ENCODE data around the gene ADSS1. TPM values are rescaled to one million over a fixed set of nuclear protein-coding genes. Genes with fewer than 3 reads are reported as not detected.

ADSS1 gene
- polyA plus RNA-seq, 2 donors: 5.8 to 10.2 TPM

DNA sequence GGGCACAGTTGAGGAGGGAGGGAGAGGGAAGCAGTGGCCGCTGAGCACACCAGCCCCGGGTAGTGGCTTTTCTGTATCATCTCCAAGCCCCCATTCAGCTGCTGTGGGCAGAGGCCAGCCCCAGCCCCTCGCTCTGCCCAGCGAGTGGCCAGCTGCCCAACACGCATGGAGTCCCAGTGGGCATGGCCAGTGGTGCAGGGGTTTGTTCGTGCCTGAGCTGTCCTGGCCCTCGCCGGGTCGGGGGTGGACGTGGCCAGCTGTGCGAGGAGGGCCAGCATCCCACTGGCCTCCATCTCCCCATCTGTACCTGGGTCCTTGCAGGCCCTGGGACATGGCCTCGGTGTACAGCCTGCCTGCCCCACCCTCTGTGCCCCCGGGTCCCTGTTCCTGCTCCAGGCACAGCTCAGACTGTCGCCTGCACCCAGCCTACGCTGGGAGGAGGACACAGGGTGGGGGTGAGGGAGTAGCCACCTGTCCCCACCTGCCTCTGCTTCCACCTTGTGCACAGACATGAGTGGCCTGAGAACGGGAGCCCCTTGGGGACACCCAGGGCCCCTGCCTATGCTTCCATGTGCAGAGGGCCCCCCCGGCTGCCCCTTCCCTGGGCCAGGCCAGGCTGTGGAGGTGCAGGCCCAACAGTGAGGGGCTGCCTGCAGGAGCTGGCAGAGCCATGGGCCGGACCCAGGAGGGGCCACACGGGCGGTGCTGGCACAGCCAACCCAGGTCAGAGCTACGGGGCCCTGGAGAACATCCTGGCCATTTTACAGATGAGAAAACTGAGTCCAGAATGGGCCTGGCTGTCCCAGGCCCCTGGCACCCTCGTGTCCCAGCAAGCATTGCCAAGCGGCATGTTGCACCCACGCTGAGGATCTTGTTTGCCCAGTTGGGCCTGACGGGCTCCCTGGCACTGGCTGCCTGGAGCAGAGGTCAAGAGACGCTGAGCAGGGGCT is 30.3 kb upstream of the ADSS1 start:
- no peak overlapping the region for H3K27ac ChIP-seq (ENCODE audit: low read depth in 2 of 2, low read length in 1 of 2)
- peaks cover 19 to 61% of the 10 kb centered on the region in 2 donors for H3K4me1 ChIP-seq (ENCODE audit: control insufficient read depth in 2 of 2, insufficient read depth in 2 of 2, low read length in 1 of 2)
- 74 to 82% methylated on average over 26 of the region's 26 CpGs for WGBS, 2 donors
- H3K9me3 ChIP-seq (ENCODE audit: control insufficient read depth in 2 of 2, insufficient read depth in 1 of 2, low read depth in 1 of 2, low read length in 1 of 2): no peaks in the 10 kb centered on the region
- H3K4me3 ChIP-seq (ENCODE audit: low read depth in 1 of 2, low read length in 2 of 2): no peak overlapping the region
- H3K36me3 ChIP-seq (ENCODE audit: control insufficient read depth in 2 of 2, insufficient read depth in 2 of 2, low read length in 1 of 2): peaks cover 0 to 12% of the 10 kb centered on the region in 2 donors
- H3K27me3 ChIP-seq (ENCODE audit: control insufficient read depth in 1 of 2, insufficient read depth in 2 of 2, low read length in 2 of 2): no peaks in the 10 kb centered on the region

DNA sequence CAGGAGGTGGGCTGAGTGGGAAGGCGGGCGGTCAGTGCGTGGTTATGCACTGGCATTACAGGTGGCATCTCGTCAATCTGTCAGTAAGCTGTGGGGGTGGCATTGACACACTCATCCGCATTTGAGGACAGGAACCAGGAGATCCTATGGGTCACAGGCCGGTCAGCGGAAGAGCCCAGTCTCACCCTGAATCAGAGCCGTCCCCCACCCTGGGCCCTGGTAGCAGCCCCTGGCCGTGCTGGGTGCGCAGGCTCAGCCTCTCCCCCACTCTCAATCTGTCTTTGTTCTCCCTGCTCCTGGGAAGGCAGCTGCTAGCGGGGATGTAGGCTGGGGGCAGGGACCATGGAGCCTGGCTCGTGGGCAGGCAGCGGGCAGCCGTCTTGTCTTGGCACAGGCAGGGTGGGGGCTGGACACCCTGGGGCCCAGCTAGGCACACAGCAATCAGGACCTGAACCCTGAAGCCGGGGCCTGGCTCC is 29.5 kb upstream of the ADSS1 start:
- Histone ChIP-seq H3K27ac (ENCODE audit: low read depth in 2 of 2, low read length in 1 of 2) (peak overlapping the region in 1 of 2 donors; percentile 44), H3K27me3 (ENCODE audit: control insufficient read depth in 1 of 2, insufficient read depth in 2 of 2, low read length in 2 of 2) (no peaks in the 10 kb centered on the region), H3K4me3 (ENCODE audit: low read depth in 1 of 2, low read length in 2 of 2) (no peak overlapping the region), H3K36me3 (ENCODE audit: control insufficient read depth in 2 of 2, insufficient read depth in 2 of 2, low read length in 1 of 2) (peaks cover 0 to 12% of the 10 kb centered on the region in 2 donors), H3K9me3 (ENCODE audit: control insufficient read depth in 2 of 2, insufficient read depth in 1 of 2, low read depth in 1 of 2, low read length in 1 of 2) (no peaks in the 10 kb centered on the region), H3K4me1 (ENCODE audit: control insufficient read depth in 2 of 2, insufficient read depth in 2 of 2, low read length in 1 of 2) (peaks cover 16 to 61% of the 10 kb centered on the region in 2 donors)
- WGBS, 2 donors: 65 to 77% methylated on average over 15 of the region's 15 CpGs

DNA sequence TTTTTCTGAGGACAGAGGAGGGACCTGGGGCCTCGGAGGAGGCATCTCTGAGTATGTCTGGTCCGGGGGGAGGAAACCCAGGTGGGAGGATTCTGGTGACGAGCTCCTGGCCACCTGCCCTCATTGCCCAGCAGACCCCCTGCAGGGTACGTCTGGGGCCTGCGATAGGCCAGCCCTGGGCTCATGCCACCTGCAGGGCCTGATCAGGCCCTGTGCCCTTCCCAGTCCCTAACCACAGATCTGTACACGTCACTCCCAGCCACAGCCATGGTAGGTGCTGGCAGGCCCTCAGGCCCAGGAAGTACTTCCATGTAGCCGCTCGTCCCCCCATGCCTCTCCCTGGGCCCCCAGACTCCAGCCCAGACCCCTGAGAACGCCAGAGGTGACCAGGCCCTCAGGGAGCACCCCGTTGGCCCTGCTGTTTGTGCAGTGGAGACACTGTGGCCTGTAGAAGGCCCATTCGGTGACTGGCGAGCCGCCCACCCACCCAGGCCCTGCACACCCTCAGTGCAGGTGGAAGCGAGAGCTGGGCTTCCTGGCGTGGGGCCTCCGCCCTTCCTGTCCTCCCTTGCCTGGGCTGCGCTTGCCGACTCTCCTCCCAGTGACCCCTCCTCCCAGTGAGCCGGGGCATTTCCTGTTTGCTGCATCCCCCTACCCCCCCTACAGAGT is 28.9 kb upstream of the ADSS1 start:
- H3K9me3 ChIP-seq (ENCODE audit: control insufficient read depth in 2 of 2, insufficient read depth in 1 of 2, low read depth in 1 of 2, low read length in 1 of 2): no peaks in the 10 kb centered on the region

DNA sequence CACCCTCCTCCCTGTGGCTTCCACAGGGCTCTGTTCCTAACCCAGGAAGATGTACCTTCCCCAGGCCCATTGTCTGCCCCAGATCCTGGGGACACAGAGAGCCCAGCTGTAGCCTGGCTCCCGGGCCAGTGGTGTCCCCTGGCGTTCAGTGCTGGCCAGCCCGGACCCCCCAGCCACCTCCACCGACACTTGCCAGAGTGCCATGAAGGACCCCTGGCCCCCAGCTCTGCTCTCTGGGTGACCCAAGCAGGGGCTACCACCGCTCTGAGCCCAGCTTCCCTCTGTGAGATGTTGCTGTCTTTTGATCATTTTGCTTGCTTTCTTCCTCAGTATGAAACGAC is 28.4 kb upstream of the ADSS1 start:
- Histone ChIP-seq H3K9me3 (ENCODE audit: control insufficient read depth in 2 of 2, insufficient read depth in 1 of 2, low read depth in 1 of 2, low read length in 1 of 2) (no peaks in the 10 kb centered on the region), H3K27ac (ENCODE audit: low read depth in 2 of 2, low read length in 1 of 2) (no peak overlapping the region), H3K27me3 (ENCODE audit: control insufficient read depth in 1 of 2, insufficient read depth in 2 of 2, low read length in 2 of 2) (no peaks in the 10 kb centered on the region), H3K4me1 (ENCODE audit: control insufficient read depth in 2 of 2, insufficient read depth in 2 of 2, low read length in 1 of 2) (peaks cover 11 to 62% of the 10 kb centered on the region in 2 donors), H3K36me3 (ENCODE audit: control insufficient read depth in 2 of 2, insufficient read depth in 2 of 2, low read length in 1 of 2) (peaks cover 0 to 14% of the 10 kb centered on the region in 2 donors), H3K4me3 (ENCODE audit: low read depth in 1 of 2, low read length in 2 of 2) (no peak overlapping the region)
- WGBS, 2 donors: 73 to 78% methylated on average over 6 of the region's 6 CpGs

More for the DNA sequence above, 28.9 kb upstream of the ADSS1 start:
- H3K36me3 ChIP-seq (ENCODE audit: control insufficient read depth in 2 of 2, insufficient read depth in 2 of 2, low read length in 1 of 2): peaks cover 0 to 12% of the 10 kb centered on the region in 2 donors
- H3K4me1 ChIP-seq (ENCODE audit: control insufficient read depth in 2 of 2, insufficient read depth in 2 of 2, low read length in 1 of 2): peaks cover 16 to 66% of the 10 kb centered on the region in 2 donors
- no peak overlapping the region for H3K4me3 ChIP-seq (ENCODE audit: low read depth in 1 of 2, low read length in 2 of 2)
- peak overlapping the region; percentile 21 to 44 for H3K27ac ChIP-seq (ENCODE audit: low read depth in 2 of 2, low read length in 1 of 2)
- 62 to 80% methylated on average over 14 to 19 of the region's 19 CpGs for WGBS, 2 donors
- no peaks in the 10 kb centered on the region for H3K27me3 ChIP-seq (ENCODE audit: control insufficient read depth in 1 of 2, insufficient read depth in 2 of 2, low read length in 2 of 2)

DNA sequence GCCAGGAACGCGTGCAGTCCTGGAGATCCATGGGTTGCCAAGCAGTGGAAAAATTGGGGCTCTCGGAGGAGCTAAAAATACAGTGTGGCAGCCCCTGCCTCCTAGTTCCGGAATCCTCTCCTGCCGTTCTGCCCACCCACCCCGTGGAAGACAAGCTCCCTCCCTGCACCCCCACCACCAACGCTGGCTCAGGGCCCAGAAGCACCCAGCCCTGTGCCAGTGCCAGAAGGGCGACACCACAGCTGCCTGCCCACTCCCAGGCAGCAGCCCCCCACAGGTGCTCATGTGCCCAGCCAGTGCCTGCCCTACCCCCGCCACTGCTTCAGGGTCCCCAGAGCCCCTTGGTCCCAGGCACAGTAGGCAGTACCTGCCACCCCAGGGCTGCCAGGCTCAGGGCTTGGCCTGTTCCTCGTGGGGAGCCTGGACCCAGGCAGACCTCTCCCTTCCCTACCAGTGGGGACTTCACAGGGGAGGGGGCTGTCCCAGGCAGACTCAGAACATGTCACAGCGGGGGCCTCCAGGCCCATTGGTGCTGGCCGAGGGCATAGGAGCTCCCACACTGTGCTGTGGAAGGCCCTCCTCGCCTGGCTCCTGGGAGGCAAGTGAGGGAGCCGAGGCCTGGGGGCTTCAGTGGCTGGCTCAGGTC is 27.2 kb upstream of the ADSS1 start:
- Histone ChIP-seq H3K27me3 (ENCODE audit: control insufficient read depth in 1 of 2, insufficient read depth in 2 of 2, low read length in 2 of 2) (no peaks in the 10 kb centered on the region), H3K27ac (ENCODE audit: low read depth in 2 of 2, low read length in 1 of 2) (peak overlapping the region in 1 of 2 donors; percentile 17), H3K4me3 (ENCODE audit: low read depth in 1 of 2, low read length in 2 of 2) (no peak overlapping the region), H3K4me1 (ENCODE audit: control insufficient read depth in 2 of 2, insufficient read depth in 2 of 2, low read length in 1 of 2) (peaks cover 11 to 51% of the 10 kb centered on the region in 2 donors), H3K9me3 (ENCODE audit: control insufficient read depth in 2 of 2, insufficient read depth in 1 of 2, low read depth in 1 of 2, low read length in 1 of 2) (no peaks in the 10 kb centered on the region), H3K36me3 (ENCODE audit: control insufficient read depth in 2 of 2, insufficient read depth in 2 of 2, low read length in 1 of 2) (peaks cover 0 to 26% of the 10 kb centered on the region in 2 donors)
- WGBS, 2 donors: 72 to 76% methylated on average over 14 of the region's 14 CpGs

DNA sequence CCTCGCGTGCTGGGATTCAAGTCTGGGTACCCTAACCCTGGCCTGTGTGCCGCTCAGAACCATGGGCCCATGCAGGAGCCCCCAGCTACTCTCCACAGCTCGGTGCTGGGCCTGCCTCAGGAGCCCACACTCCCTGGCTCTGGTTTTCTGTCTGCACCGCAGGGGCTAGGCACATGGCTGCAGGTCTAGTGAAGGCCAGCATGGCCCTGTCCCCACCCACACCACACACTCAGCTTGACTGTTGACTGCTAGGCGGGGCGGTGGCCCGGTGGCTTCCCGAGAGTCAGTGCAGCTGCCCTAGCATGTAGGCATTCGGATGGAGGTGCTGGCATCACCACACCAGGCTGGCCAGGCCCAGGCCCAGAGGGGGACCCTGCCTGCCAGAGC is 26.7 kb upstream of the ADSS1 start:
- H3K9me3 ChIP-seq (ENCODE audit: control insufficient read depth in 2 of 2, insufficient read depth in 1 of 2, low read depth in 1 of 2, low read length in 1 of 2): no peaks in the 10 kb centered on the region
- H3K27ac ChIP-seq (ENCODE audit: low read depth in 2 of 2, low read length in 1 of 2): peak overlapping the region in 1 of 2 donors; percentile 25
- H3K36me3 ChIP-seq (ENCODE audit: control insufficient read depth in 2 of 2, insufficient read depth in 2 of 2, low read length in 1 of 2): peaks cover 0 to 28% of the 10 kb centered on the region in 2 donors
- H3K4me3 ChIP-seq (ENCODE audit: low read depth in 1 of 2, low read length in 2 of 2): no peak overlapping the region
- 64 to 74% methylated on average over 8 to 10 of the region's 10 CpGs for WGBS, 2 donors
- H3K27me3 ChIP-seq (ENCODE audit: control insufficient read depth in 1 of 2, insufficient read depth in 2 of 2, low read length in 2 of 2): no peaks in the 10 kb centered on the region
- H3K4me1 ChIP-seq (ENCODE audit: control insufficient read depth in 2 of 2, insufficient read depth in 2 of 2, low read length in 1 of 2): peaks cover 11 to 46% of the 10 kb centered on the region in 2 donors

DNA sequence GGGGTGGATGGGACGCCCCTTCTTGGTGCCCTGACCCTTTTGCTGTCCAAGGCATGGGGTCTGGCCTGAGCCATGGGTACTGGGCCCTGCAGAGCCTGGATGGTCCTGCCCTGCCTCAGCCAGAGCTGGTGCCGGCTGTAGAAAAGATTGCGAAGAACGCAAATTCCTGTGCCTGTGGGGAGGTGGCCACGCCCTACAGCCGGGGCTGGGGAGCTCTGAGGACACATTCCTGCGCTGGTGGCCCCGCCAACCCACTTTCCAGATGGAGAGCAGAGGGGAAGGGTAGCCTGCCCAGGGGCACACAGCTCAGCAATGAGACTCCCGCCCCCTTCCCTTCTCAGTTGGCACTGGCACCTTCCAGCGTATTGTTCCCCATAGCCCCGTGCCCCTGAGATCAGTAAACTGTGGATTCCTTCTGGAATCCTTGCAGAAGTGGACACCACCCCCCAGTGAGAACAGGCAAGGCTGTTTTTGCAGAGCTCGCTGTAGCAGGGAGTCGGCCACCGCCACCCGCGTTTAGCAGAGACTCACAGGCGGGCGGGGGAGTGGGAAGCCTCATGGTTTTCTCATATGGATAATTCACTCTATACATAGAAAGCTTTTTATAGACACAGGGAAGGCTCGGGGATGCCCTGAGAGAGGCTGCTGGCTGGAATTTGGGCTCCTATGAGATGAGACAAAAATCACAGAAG is 26.0 kb upstream of the ADSS1 start:
- Histone ChIP-seq H3K27me3 (ENCODE audit: control insufficient read depth in 1 of 2, insufficient read depth in 2 of 2, low read length in 2 of 2) (no peaks in the 10 kb centered on the region), H3K4me1 (ENCODE audit: control insufficient read depth in 2 of 2, insufficient read depth in 2 of 2, low read length in 1 of 2) (peaks cover 11 to 45% of the 10 kb centered on the region in 2 donors), H3K9me3 (ENCODE audit: control insufficient read depth in 2 of 2, insufficient read depth in 1 of 2, low read depth in 1 of 2, low read length in 1 of 2) (no peaks in the 10 kb centered on the region), H3K4me3 (ENCODE audit: low read depth in 1 of 2, low read length in 2 of 2) (no peak overlapping the region), H3K36me3 (ENCODE audit: control insufficient read depth in 2 of 2, insufficient read depth in 2 of 2, low read length in 1 of 2) (peaks cover 0 to 30% of the 10 kb centered on the region in 2 donors), H3K27ac (ENCODE audit: low read depth in 2 of 2, low read length in 1 of 2) (peak overlapping the region in 1 of 2 donors; percentile 25)
- WGBS, 2 donors: 46 to 51% methylated on average over 19 of the region's 19 CpGs

DNA sequence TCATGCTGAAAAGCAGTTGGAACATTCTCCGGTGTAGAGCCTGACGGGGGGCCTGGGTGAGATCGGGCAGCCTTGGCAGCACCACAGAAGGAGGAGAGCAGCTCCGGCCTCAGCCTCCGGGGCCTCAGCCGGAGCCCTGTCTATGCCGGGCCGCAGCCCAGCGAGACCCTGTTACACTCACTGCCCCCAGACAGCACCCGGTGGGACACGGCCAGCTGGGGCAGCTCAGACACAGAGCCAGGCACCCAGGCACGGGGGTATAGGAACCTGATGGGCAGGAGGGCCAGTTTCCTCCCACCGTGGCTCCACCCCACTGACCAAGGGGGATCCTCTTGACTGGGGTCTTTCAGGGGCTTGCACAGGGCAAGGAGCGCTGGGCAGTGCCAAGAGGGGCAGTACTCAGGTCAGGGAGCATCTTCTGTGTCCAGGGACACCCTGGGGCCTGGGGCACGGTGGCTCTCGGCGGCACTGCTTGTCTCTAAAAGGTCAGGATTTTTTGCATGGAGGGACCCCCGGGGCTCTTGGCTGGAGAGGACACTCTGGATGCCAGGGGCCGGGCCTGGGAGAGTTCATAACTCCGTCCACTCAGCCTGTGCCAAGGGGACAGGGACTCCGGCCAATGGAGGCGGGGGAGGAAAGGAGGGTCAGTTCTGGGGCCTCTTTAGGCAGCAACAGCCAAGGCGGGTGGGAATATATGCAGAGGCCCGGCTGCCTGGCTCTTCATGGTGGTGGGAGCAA is 25.2 kb upstream of the ADSS1 start:
- Histone ChIP-seq H3K4me1 (ENCODE audit: control insufficient read depth in 2 of 2, insufficient read depth in 2 of 2, low read length in 1 of 2) (peaks cover 11 to 40% of the 10 kb centered on the region in 2 donors), H3K9me3 (ENCODE audit: control insufficient read depth in 2 of 2, insufficient read depth in 1 of 2, low read depth in 1 of 2, low read length in 1 of 2) (no peaks in the 10 kb centered on the region), H3K36me3 (ENCODE audit: control insufficient read depth in 2 of 2, insufficient read depth in 2 of 2, low read length in 1 of 2) (peaks cover 0 to 38% of the 10 kb centered on the region in 2 donors), H3K27me3 (ENCODE audit: control insufficient read depth in 1 of 2, insufficient read depth in 2 of 2, low read length in 2 of 2) (no peaks in the 10 kb centered on the region), H3K4me3 (ENCODE audit: low read depth in 1 of 2, low read length in 2 of 2) (no peak overlapping the region), H3K27ac (ENCODE audit: low read depth in 2 of 2, low read length in 1 of 2) (peak overlapping the region in 1 of 2 donors; percentile 29)
- WGBS, 2 donors: 68 to 70% methylated on average over 24 of the region's 24 CpGs

All from esophagus (tissue), 2 donors.